GM12864 (cell line): Measurements from ENCODE around the gene RASSF7.

Experiments
- DNase-seq: peaks from one replicate; pipeline ENCODE4 v3.0.0-alpha.2; 2011; ENCODE audit warnings: low read depth
- H3K4me3 ChIP-seq: 2 replicates; pipeline ENCODE4 v1.5.1; 2011; ENCODE audit warnings: mild to moderate bottlenecking, low read depth, low read length, control low read depth
- TF ChIP-seq, protein P1 (sequence below): IDR thresholded peaks from 2 replicates; pipeline ENCODE4 v1.5.1; 2011; ENCODE audit warnings: low read depth, mild to moderate bottlenecking, moderate library complexity, low read length, control low read depth, inconsistent platforms; ENCODE audit errors: missing control alignments

The RASSF7 gene

GRCh38 chr11:534396-535209 is 26.2 kb upstream of the RASSF7 start:
- peak overlapping the region; percentile 94 for H3K4me3 ChIP-seq
- TF ChIP-seq, protein P1, sequence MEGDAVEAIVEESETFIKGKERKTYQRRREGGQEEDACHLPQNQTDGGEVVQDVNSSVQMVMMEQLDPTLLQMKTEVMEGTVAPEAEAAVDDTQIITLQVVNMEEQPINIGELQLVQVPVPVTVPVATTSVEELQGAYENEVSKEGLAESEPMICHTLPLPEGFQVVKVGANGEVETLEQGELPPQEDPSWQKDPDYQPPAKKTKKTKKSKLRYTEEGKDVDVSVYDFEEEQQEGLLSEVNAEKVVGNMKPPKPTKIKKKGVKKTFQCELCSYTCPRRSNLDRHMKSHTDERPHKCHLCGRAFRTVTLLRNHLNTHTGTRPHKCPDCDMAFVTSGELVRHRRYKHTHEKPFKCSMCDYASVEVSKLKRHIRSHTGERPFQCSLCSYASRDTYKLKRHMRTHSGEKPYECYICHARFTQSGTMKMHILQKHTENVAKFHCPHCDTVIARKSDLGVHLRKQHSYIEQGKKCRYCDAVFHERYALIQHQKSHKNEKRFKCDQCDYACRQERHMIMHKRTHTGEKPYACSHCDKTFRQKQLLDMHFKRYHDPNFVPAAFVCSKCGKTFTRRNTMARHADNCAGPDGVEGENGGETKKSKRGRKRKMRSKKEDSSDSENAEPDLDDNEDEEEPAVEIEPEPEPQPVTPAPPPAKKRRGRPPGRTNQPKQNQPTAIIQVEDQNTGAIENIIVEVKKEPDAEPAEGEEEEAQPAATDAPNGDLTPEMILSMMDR = no peak
- DNase-seq = no peak

DNA sequence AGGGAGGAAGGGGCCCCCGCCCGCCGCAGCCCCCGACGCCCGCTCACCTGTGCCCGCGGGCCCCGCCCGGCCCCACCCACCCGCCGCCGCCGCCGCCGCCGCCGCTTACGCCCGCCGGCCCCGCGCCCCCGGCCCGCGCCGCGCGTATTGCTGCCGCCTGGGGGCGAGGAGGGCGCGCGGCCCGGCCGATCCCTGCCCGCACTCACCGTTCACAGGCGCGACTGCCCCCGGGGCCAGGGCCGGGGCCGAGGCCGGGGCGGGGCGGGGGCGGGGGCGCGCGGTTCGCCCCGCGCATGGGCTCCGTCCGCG is 25.6 kb upstream of the RASSF7 start:
- peak overlapping the region; percentile 94 for H3K4me3 ChIP-seq
- no peak for DNase-seq
- TF ChIP-seq, protein P1 = peak; percentile 3

DNA sequence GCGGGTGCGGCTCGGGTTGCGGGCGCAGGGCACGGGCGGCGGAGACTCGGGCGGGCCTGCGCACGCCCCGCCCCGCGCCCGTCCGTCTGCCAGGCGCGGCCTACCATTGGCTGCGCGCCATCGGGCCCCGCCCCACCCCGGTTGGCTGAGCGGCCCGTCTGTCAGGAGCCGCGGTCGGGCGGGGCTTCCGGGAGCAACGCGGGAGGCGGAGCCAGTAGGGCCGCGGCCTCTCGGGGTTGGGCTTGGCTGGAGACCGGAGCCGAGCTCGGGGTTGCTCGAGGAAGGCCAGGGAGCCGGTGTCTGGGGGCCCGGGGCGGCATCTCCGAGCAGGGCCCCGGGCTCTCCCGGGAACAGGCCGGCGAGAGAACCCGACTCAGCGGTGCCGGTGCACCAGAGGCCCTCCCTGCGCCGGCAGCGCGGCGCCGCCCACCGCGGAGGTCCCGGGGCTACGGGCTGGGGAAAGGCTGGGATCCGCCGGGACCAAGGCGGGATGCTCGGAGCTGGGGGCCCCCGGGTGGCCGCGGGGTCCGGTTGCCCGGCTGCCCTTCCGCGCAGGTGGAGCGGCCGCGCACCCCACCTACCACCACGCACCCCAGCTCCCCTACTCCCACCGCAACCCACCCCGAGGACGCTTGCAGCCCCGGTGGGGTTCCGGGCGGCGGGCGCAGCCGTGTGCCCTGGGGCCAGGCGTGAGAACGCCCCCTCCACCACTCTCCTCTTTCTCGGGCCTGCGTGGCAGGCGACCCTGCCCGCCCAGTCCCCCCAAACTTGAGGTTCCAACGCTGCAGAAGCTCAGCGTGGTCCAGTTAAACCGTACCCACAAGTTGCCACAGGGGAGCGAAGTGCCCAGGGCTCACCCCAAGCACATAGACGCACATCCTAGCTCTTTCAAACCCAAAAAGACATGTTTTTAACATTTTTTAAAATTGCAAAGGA is 25.0 kb upstream of the RASSF7 start, which contains the start of gene HRAS:
Gene HRAS, minus strand, starts transcription at position 58 of the 936 bp plus-strand sequence.
- H3K4me3 ChIP-seq = peak within 1 kb of the TSS; percentile 94
- DNase-seq = peak; percentile 78
- TF ChIP-seq, protein P1 = peak; percentile 0

GRCh38 chr11:536841-537621 is 23.7 kb upstream of the RASSF7 start, which contains the start of gene LRRC56:
TSS of gene LRRC56 (plus strand) at chr11:537527. CDS start at chr11:540685, 3,158 bp downstream.
- H3K4me3 ChIP-seq = peak within 1 kb of the TSS; percentile 73
- DNase-seq = peak; percentile 82
- TF ChIP-seq, protein P1 = no peak

DNA sequence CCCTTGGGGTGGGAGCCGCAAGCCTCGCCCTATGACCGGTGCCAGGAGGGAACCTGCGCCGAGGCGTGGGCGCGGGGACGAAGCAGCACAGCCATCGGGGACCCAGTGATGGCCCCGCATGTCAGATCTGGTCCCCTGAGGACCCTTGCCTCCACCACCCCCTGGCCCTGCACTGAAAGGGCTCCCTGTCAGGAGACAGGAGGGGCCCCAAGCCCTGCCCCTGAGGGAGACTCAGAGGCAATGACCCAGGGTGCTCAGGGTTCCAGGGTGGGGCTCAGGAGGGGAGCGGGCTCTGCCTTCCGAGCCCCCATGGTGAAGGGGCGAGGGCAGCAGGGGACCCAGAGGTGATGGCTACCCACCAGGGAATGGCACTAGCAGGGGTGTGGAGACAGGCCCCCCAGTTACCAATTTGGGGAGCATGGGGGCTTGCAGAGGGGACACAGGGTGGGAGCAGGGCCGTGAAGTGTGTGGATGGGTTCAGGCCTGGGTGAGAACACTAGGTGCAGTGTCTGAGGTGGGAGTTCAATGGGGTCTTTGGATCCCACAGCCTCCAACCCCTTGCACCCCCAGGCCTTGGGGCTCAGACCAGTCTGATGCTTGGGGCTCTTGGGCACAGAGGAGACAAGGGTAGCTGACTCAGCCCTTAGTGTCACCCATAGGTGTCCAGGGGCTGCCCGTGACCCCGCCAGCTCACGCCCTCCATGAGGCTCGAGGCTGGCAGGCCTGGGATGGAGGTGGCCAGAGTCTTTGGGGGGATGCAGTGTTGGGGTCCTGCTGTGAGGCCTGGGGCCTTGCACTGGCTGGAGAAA is 22.9 kb upstream of the RASSF7 start:
- DNase-seq = no peak
- peak overlapping the region; percentile 73 for H3K4me3 ChIP-seq
- TF ChIP-seq, protein P1 = no peak

DNA sequence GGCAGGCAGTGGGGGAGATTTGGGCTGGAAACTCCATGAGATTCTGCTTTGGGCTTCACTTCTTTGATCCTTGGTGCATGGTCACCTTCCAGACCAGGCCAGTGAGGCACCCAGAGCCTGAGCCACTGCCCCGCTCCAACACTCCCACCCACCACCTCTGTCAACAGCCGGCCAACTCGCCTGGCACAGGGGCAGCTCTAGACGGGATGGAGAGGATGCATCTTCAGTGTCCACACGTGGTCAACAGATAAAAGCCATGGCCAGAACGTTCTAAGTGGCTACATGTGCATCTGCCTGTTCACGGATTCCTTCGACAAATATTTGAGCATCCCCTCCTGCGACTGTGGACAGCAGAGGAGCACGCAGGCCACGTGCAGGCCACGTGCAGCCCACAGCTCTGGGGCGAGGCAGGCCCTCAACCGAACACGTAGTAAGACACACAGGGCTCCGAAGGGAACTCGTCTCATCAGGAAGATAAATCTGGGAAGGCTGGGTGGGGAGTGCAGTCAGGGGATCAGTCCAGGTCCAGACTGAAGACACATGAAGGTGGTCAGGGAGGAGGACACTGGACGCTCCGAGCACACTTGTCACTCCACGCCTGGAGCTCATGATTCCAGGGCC is 22.2 kb upstream of the RASSF7 start:
- no peak for DNase-seq
- H3K4me3 ChIP-seq = no peak overlapping the region
- TF ChIP-seq, protein P1 = no peak
